GM19463 (cell line): ENCODE data around the gene MFSD1.

Experiments
- ATAC-seq: cut with Tn5 transposase; IDR thresholded peaks from one replicate; pipeline ENCODE4 v1.9.1; 2021; ENCODE audit warnings: mild to moderate bottlenecking, moderate library complexity; ENCODE audit not compliant: unreplicated experiment

Gene MFSD1

GRCh38 chr3:158864492-158864891 is 62.6 kb downstream of the MFSD1 start:
- ATAC-seq, result no peak

- no peak for ATAC-seq
Observed at GRCh38 chr3:158875700-158876099, 73.8 kb downstream of the MFSD1 start.
